HepG2 (cell line): ENCODE data around the gene PFKL. TPM values are rescaled to one million over a fixed set of nuclear protein-coding genes. Genes with fewer than 3 reads are reported as not detected.

ENCODE experiments used
- CHD2 ChIP-seq: IDR thresholded peaks from 2 replicates; pipeline ENCODE4 v1.6.1; 2011; ENCODE audit warnings: low read depth, low read length, improper control_type of control experiment
- FOSL1 ChIP-seq: sonication (generic); formaldehyde crosslinking; IDR thresholded peaks from 2 replicates; pipeline ENCODE4 v1.9.0; 2021; ENCODE audit warnings: missing genetic modification reagents, borderline replicate concordance
- HES4 ChIP-seq: sonication (generic); formaldehyde crosslinking; IDR thresholded peaks from 2 replicates; pipeline ENCODE4 v1.9.0; 2021; ENCODE audit warnings: mild to moderate bottlenecking, missing genetic modification reagents, borderline replicate concordance
- MTF1 ChIP-seq: sonication (generic); formaldehyde crosslinking; IDR thresholded peaks from 2 replicates; pipeline ENCODE4 v1.5.0; 2020; ENCODE audit warnings: missing genetic modification reagents
- TBP ChIP-seq: sonication (generic); formaldehyde crosslinking; IDR thresholded peaks from 2 replicates; pipeline ENCODE4 v1.5.0; 2020; ENCODE audit warnings: missing genetic modification reagents
- ZNF569 ChIP-seq: sonication (generic); formaldehyde crosslinking; IDR thresholded peaks from 2 replicates; pipeline ENCODE4 v1.5.0; 2020; ENCODE audit warnings: mild to moderate bottlenecking, missing genetic modification reagents, moderate library complexity, borderline replicate concordance
- ZZZ3 ChIP-seq: sonication (generic); formaldehyde crosslinking; IDR thresholded peaks from 2 replicates; pipeline ENCODE4 v1.4.0; 2020; ENCODE audit warnings: missing genetic modification reagents, mild to moderate bottlenecking, borderline replicate concordance
- polyA plus RNA-seq, 8 experiments: library from polyadenylated mRNA; depleted of rRNA in 3 of 8; stranded (reverse) in 7 of 8; unstranded in 1 of 8; fragments of >200 nt; fragmentation: Illumina TruSeq in 4 of 8; extraction: Trizol in 4 of 8; gene quantifications; 2 replicates each; pipeline versions ENCODE4 v1.2.1 to v1.2.3, GENCODE V29; 2011 to 2016; ENCODE audit warnings: low read depth in 4 of 8, missing spikeins in 1 of 8, mixed read lengths in 1 of 8; ENCODE audit not compliant: insufficient read depth in 1 of 8
- total RNA-seq, 5 experiments: library from RNA; depleted of rRNA; stranded (reverse); fragments of >200 nt; fragmentation: Illumina TruSeq; extraction: Trizol; gene quantifications; 2 replicates each; pipeline ENCODE4 v1.2.3, GENCODE V29; 2016; ENCODE audit warnings: low read depth in 1 of 5
- TF ChIP-seq, protein P1 (sequence below): sonication (generic); formaldehyde crosslinking; IDR thresholded peaks from 2 replicates; pipeline ENCODE4 v1.8.1; 2023; ENCODE audit warnings: mild to moderate bottlenecking, missing genetic modification reagents
- TF ChIP-seq, protein P2 (sequence below): sonication (generic); formaldehyde crosslinking; IDR thresholded peaks from 2 replicates; pipeline ENCODE4 v1.4.0; 2020; ENCODE audit warnings: mild to moderate bottlenecking, missing genetic modification reagents
- TF ChIP-seq, protein P3 (sequence below): sonication (generic); formaldehyde crosslinking; IDR thresholded peaks from 2 replicates; pipeline ENCODE4 v1.8.1; 2023; ENCODE audit warnings: mild to moderate bottlenecking, missing genetic modification reagents, borderline replicate concordance
- TF ChIP-seq, protein P4 (sequence below): sonication (generic); formaldehyde crosslinking; IDR thresholded peaks from 2 replicates; pipeline ENCODE4 v1.5.0; 2020; ENCODE audit warnings: missing genetic modification reagents, mild to moderate bottlenecking, borderline replicate concordance
- TF ChIP-seq, protein P5 (sequence below), 2 experiments: sonication (generic) in 1 of 2; formaldehyde crosslinking in 1 of 2; IDR thresholded peaks; 2 replicates each; pipeline versions ENCODE4 v1.6.1 to v1.9.0; 2014 to 2022; ENCODE audit warnings: antibody characterized with exemption in 1 of 2, borderline replicate concordance in 1 of 2, inconsistent platforms in 1 of 2, low read depth in 1 of 2, missing genetic modification reagents in 1 of 2
- TF ChIP-seq, protein P6 (sequence below): sonication (generic); formaldehyde crosslinking; IDR thresholded peaks from 2 replicates; pipeline ENCODE4 v1.4.0; 2020; ENCODE audit warnings: missing genetic modification reagents

The PFKL gene
- total and polyA plus RNA-seq, 2 of the 13 experiments (the other 11 are each of a cell fraction or from before 2014, with no cell fraction given), result 92.8 to 106 TPM

DNA sequence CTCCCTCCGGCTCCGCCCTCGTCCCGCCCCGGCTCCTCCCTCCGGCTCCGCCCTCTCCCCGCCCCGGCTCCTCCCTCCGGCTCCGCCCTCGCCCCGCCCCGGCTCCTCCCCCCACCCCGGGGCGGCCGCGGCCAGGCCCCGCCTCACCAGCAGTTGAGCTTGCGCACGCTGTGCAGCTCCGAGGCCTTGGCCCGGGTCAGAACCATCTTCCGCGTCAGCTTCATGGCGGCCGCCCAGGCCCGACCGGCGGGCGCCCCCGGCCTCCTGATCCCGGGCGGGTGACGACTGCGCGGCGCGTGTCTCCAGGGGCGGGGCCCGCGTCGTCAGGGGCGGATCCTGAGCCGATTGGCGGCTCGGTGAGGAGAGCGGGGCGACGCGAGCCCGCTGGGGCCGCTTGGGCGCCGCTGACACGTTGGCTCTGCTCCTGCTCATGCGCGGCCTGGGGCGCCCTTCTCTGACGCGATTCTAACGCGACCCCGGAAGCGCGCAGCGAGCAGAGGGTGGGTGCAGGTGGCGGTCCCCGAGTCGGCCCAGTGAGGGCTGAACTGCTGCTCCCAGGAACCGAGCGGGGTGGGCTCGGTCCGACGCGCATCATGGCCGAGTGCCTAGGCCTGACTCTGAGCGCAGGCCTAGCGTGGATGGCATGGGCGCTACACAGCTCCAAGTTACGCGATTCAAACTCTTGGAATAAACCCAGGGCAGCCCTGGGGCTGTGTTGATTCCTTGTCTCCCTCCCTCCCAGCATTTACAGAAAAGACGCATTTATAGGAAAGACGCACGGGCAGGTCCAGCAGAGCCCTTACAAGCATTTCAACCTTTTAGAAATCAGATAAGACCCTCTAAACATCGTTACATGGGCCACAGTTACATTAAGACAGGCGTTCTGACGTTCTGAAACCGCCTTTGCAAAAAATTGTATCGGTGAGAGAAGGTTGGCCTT is 39.4 kb downstream of the PFKL start, which contains the start of gene CFAP410 (continued):
- TF ChIP-seq, protein P1, sequence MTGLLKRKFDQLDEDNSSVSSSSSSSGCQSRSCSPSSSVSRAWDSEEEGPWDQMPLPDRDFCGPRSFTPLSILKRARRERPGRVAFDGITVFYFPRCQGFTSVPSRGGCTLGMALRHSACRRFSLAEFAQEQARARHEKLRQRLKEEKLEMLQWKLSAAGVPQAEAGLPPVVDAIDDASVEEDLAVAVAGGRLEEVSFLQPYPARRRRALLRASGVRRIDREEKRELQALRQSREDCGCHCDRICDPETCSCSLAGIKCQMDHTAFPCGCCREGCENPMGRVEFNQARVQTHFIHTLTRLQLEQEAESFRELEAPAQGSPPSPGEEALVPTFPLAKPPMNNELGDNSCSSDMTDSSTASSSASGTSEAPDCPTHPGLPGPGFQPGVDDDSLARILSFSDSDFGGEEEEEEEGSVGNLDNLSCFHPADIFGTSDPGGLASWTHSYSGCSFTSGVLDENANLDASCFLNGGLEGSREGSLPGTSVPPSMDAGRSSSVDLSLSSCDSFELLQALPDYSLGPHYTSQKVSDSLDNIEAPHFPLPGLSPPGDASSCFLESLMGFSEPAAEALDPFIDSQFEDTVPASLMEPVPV, result 0 out of 2 replicates have a peak, but pooled peaks have one; percentile 60
- TF ChIP-seq HES4, result peak; percentile 69
- TF ChIP-seq, protein P2, sequence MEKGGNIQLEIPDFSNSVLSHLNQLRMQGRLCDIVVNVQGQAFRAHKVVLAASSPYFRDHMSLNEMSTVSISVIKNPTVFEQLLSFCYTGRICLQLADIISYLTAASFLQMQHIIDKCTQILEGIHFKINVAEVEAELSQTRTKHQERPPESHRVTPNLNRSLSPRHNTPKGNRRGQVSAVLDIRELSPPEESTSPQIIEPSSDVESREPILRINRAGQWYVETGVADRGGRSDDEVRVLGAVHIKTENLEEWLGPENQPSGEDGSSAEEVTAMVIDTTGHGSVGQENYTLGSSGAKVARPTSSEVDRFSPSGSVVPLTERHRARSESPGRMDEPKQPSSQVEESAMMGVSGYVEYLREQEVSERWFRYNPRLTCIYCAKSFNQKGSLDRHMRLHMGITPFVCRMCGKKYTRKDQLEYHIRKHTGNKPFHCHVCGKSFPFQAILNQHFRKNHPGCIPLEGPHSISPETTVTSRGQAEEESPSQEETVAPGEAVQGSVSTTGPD, result no peak
- TF ChIP-seq CHD2, result no peak
- TF ChIP-seq FOSL1, result no peak
- TF ChIP-seq MTF1 (CRISPR knock-in tag), result 0 out of 2 replicates have a peak, but pooled peaks have one; percentile 45
- TF ChIP-seq, protein P3, sequence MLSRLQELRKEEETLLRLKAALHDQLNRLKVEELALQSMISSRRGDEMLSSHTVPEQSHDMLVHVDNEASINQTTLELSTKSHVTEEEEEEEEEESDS (CRISPR knock-in tag), result no peak
- TF ChIP-seq, protein P4, sequence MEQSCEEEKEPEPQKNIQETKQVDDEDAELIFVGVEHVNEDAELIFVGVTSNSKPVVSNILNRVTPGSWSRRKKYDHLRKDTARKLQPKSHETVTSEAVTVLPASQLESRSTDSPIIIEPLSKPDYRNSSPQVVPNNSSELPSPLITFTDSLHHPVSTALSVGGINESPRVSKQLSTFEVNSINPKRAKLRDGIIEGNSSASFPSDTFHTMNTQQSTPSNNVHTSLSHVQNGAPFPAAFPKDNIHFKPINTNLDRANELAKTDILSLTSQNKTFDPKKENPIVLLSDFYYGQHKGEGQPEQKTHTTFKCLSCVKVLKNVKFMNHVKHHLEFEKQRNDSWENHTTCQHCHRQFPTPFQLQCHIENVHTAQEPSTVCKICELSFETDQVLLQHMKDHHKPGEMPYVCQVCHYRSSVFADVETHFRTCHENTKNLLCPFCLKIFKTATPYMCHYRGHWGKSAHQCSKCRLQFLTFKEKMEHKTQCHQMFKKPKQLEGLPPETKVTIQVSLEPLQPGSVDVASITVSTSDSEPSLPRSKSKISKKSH (CRISPR knock-in tag), result peak; percentile 85
- TF ChIP-seq, protein P5, sequence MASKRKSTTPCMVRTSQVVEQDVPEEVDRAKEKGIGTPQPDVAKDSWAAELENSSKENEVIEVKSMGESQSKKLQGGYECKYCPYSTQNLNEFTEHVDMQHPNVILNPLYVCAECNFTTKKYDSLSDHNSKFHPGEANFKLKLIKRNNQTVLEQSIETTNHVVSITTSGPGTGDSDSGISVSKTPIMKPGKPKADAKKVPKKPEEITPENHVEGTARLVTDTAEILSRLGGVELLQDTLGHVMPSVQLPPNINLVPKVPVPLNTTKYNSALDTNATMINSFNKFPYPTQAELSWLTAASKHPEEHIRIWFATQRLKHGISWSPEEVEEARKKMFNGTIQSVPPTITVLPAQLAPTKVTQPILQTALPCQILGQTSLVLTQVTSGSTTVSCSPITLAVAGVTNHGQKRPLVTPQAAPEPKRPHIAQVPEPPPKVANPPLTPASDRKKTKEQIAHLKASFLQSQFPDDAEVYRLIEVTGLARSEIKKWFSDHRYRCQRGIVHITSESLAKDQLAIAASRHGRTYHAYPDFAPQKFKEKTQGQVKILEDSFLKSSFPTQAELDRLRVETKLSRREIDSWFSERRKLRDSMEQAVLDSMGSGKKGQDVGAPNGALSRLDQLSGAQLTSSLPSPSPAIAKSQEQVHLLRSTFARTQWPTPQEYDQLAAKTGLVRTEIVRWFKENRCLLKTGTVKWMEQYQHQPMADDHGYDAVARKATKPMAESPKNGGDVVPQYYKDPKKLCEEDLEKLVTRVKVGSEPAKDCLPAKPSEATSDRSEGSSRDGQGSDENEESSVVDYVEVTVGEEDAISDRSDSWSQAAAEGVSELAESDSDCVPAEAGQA (IDR thresholded peaks at IDR 0.05; ENCODE audit: low read depth), result peak; percentile 86
- TF ChIP-seq, protein P5 (CRISPR knock-in tag; IDR thresholded peaks at IDR 0.05; ENCODE audit: borderline replicate concordance), result peak; percentile 37; the same call in 1 of the 2 replicates
- TF ChIP-seq TBP (CRISPR knock-in tag), result 0 out of 2 replicates have a peak, but pooled peaks have one; percentile 56
- TF ChIP-seq ZNF569 (CRISPR knock-in tag), result no peak
- TF ChIP-seq, protein P6, sequence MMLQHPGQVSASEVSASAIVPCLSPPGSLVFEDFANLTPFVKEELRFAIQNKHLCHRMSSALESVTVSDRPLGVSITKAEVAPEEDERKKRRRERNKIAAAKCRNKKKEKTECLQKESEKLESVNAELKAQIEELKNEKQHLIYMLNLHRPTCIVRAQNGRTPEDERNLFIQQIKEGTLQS (CRISPR knock-in tag), result 0 out of 2 replicates have a peak, but pooled peaks have one; percentile 16
- peak; percentile 90 for TF ChIP-seq ZZZ3 (CRISPR knock-in tag)
